HL-60 (cell line): ENCODE results near the gene KATNB1.

ENCODE experiments used
- TF ChIP-seq, protein P1 (sequence below): IDR thresholded peaks from one replicate; pipeline ENCODE4 v1.5.1; 2011; ENCODE audit warnings: low read length, control low read depth, inconsistent platforms; ENCODE audit not compliant: insufficient read depth
- TF ChIP-seq, protein P2 (sequence below): IDR thresholded peaks from 2 replicates; pipeline ENCODE4 v1.6.1; 2012; ENCODE audit warnings: low read depth; ENCODE audit not compliant: insufficient replicate concordance

DNA sequence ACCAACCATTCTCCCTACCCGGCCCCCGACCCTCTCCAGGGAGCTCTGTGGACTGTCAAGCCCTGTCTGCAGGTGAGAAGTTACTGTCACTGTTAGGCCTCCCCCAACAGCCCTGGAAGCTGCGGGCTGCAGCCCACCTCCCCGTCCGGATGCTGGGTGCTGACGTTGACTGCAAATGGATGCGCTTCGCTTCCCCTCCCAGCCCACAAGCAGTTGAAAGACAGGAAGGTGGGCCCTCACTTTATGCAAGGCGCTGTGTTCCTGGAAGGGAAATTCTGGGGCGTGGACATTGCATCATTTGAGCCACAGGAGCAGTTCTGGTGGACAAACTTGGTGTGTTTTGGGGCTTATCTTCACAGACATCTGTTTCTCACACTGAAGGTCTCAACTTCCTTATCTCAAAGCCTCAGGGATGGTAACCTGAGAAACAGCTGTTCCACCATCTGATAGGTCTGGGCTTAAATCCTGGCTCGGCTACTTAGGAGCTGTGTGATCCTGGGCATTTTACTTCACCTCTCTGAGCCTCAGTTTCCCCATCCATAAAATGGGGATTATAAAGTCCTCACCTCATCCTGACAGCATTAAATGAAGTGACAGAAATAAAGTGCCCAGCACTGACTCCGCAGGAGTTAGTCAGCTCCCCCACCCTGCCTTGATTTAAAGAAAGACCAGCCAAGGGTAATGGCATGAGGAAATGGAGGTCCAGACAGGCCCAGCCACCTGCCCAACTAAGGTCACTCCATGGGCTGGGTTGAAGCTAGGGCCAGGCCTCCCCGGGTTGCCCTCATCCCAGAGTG, 45.6 kb upstream of the KATNB1 start:
- TF ChIP-seq, protein P1, sequence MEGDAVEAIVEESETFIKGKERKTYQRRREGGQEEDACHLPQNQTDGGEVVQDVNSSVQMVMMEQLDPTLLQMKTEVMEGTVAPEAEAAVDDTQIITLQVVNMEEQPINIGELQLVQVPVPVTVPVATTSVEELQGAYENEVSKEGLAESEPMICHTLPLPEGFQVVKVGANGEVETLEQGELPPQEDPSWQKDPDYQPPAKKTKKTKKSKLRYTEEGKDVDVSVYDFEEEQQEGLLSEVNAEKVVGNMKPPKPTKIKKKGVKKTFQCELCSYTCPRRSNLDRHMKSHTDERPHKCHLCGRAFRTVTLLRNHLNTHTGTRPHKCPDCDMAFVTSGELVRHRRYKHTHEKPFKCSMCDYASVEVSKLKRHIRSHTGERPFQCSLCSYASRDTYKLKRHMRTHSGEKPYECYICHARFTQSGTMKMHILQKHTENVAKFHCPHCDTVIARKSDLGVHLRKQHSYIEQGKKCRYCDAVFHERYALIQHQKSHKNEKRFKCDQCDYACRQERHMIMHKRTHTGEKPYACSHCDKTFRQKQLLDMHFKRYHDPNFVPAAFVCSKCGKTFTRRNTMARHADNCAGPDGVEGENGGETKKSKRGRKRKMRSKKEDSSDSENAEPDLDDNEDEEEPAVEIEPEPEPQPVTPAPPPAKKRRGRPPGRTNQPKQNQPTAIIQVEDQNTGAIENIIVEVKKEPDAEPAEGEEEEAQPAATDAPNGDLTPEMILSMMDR, result no peak
- TF ChIP-seq, protein P2, sequence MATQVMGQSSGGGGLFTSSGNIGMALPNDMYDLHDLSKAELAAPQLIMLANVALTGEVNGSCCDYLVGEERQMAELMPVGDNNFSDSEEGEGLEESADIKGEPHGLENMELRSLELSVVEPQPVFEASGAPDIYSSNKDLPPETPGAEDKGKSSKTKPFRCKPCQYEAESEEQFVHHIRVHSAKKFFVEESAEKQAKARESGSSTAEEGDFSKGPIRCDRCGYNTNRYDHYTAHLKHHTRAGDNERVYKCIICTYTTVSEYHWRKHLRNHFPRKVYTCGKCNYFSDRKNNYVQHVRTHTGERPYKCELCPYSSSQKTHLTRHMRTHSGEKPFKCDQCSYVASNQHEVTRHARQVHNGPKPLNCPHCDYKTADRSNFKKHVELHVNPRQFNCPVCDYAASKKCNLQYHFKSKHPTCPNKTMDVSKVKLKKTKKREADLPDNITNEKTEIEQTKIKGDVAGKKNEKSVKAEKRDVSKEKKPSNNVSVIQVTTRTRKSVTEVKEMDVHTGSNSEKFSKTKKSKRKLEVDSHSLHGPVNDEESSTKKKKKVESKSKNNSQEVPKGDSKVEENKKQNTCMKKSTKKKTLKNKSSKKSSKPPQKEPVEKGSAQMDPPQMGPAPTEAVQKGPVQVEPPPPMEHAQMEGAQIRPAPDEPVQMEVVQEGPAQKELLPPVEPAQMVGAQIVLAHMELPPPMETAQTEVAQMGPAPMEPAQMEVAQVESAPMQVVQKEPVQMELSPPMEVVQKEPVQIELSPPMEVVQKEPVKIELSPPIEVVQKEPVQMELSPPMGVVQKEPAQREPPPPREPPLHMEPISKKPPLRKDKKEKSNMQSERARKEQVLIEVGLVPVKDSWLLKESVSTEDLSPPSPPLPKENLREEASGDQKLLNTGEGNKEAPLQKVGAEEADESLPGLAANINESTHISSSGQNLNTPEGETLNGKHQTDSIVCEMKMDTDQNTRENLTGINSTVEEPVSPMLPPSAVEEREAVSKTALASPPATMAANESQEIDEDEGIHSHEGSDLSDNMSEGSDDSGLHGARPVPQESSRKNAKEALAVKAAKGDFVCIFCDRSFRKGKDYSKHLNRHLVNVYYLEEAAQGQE, result peak; percentile 18
